ENCODE data around the gene STXBP5. TPM values are rescaled to one million over a fixed set of nuclear protein-coding genes. Genes with fewer than 3 reads are reported as not detected.
A peak's percentile ranks its signal among the peaks of the same experiment; 100 is the strongest.

Gene STXBP5
- total and polyA plus RNA-seq, 2 experiments from 2014 or later: 4.9 to 49.9 TPM

DNA sequence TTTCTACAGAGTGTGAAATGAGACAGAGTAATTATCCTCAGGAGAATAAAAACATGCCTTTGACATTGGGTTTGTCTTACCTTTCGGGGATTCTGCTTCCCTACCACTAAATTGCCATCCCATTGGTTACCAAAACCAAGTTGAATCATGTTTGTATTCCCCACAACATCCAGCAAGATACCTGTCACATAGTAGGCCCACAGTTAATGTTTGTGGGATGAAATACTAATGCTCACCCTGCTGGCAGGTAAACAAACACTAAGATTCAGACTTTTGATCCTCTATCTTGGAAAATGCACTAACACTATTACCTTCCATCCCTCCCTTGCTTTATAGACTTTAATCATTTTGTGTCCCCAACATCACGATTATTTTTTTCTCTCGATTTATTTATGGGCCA, 8.2 kb upstream of the STXBP5 start:
- Histone ChIP-seq H2AFZ (no peak overlapping the region), H3K4me3 (no peak overlapping the region), H3K4me1 (ENCODE audit: insufficient read depth) (peaks cover 18% of the 10 kb centered on the region), H3K27me3 (replicated peaks; ENCODE audit: insufficient read depth) (no peaks in the 10 kb centered on the region), H3K9ac (no peak overlapping the region), H3K36me3 (ENCODE audit: low read depth) (no peaks in the 10 kb centered on the region), H3K27ac (no peak overlapping the region; the same call in 1 of the 2 replicates), H3K79me2 (ENCODE audit: insufficient read depth) (no peaks in the 10 kb centered on the region), H3K4me2 (ENCODE audit: unreplicated experiment) (no peak overlapping the region), H3K9me2 (ENCODE audit: insufficient read depth) (no peaks in the 10 kb centered on the region), H4K20me1 (ENCODE audit: insufficient read depth) (no peaks in the 10 kb centered on the region), H3F3A (ENCODE audit: insufficient read depth) (peaks cover 23% of the 10 kb centered on the region), H3K9me3 (ENCODE audit: low read depth) (no peaks in the 10 kb centered on the region)
- no peak for TF ChIP-seq EZH2 (IDR thresholded peaks at IDR 0.05; ENCODE audit: insufficient read depth, poor library complexity, severe bottlenecking)
- TF ChIP-seq EZH2phosphoT487 (IDR thresholded peaks at IDR 0.05; ENCODE audit: insufficient read depth, low read depth): no peak
- 87 to 89% methylated on average over 3 of the region's 3 CpGs for WGBS, 2 experiments (ENCODE audit: low coverage in 1 of 2, low lambda C conversion rate in 2 of 2, missing lambda C conversion rate in 2 of 2)
- in situ Hi-C loops (cut with MboI): no loop called here
- no peak for DNase-seq

DNA sequence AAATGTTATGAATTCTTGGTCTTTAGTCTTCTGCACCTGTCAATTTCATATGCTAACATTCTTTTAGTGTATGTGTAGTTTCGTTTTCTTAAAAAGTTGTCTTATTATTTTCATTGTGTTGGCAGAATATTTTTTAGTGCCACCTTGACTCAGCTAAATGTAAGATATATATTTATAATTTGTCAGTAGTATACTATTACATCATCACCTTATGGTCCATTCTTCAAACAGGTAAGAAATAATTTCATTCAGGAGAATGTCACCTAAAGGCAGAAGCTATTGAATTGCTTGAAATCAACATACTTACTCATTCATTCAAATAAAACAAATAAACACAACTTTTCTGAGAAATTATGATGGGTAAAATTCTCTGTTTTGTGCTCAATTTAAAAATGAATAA, 3.5 kb upstream of the STXBP5 start:
- H3K27me3 ChIP-seq (replicated peaks; ENCODE audit: insufficient read depth): no peaks in the 10 kb centered on the region

DNA sequence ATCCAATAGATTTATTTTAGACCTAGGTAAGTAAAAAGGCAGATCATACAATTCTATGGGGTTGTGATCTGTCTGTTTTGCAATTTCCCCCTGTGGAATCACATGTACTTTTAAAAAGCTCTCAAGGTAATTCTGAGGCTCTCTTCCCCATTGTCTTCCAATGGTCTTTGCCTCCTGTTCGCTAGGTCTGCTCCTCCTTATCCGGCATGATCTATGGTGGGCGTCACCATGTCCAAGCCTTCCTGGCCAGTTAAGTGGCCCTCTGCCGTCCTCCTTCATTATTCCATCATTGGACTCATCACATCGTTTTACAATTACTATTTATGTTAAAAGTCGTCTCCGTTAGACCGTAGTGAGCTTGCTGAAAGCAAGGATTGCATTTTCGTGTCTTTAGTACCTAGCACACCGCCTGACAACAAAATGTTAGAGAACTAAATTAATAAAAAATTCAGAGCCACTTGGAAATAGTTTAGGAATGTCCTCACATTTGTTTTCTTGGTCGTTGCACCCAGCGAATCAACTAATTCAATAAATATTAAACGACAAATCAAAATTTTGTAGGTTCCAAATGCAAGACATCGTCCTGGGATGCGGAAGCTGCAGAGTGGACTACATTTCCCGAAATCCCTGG, 2.2 kb upstream of the STXBP5 start:
- Histone ChIP-seq H3K79me2 (ENCODE audit: insufficient read depth) (peaks cover 29% of the 10 kb centered on the region), H3K9me2 (ENCODE audit: insufficient read depth) (no peaks in the 10 kb centered on the region), H3K27me3 (replicated peaks; ENCODE audit: insufficient read depth) (no peaks in the 10 kb centered on the region), H3K9ac (no peak overlapping the region), H3F3A (ENCODE audit: insufficient read depth) (peaks cover 5% of the 10 kb centered on the region; the same call in 1 of the 2 replicates), H3K4me1 (ENCODE audit: insufficient read depth) (peaks cover 10% of the 10 kb centered on the region; the same call in 1 of the 2 replicates), H3K4me2 (ENCODE audit: unreplicated experiment) (peak overlapping the region; percentile 93), H3K4me3 (peak overlapping the region; percentile 99), H2AFZ (peak overlapping the region; percentile 96), H3K9me3 (ENCODE audit: low read depth) (no peaks in the 10 kb centered on the region), H3K27ac (no peak overlapping the region; the same call in 1 of the 2 replicates), H4K20me1 (ENCODE audit: insufficient read depth) (no peaks in the 10 kb centered on the region), H3K36me3 (ENCODE audit: low read depth) (no peaks in the 10 kb centered on the region)
- TF ChIP-seq EZH2 (IDR thresholded peaks at IDR 0.05; ENCODE audit: insufficient read depth, poor library complexity, severe bottlenecking) (no peak), EZH2phosphoT487 (IDR thresholded peaks at IDR 0.05; ENCODE audit: insufficient read depth, low read depth) (no peak)
- WGBS, 2 experiments (ENCODE audit: low coverage in 1 of 2, low lambda C conversion rate in 2 of 2, missing lambda C conversion rate in 2 of 2): 22 to 24% methylated on average over 16 of the region's 16 CpGs
- DNase-seq: peak; percentile 22
- in situ Hi-C loops (cut with MboI): no loop called here

More for the DNA sequence above, 3.5 kb upstream of the STXBP5 start:
- TF ChIP-seq EZH2phosphoT487 (IDR thresholded peaks at IDR 0.05; ENCODE audit: insufficient read depth, low read depth) (no peak), EZH2 (IDR thresholded peaks at IDR 0.05; ENCODE audit: insufficient read depth, poor library complexity, severe bottlenecking) (no peak)
- Histone ChIP-seq H3K9ac (no peak overlapping the region), H3K9me2 (ENCODE audit: insufficient read depth) (no peaks in the 10 kb centered on the region), H3K9me3 (ENCODE audit: low read depth) (no peaks in the 10 kb centered on the region), H3K4me3 (no peak overlapping the region), H3K79me2 (ENCODE audit: insufficient read depth) (peaks cover 16% of the 10 kb centered on the region), H4K20me1 (ENCODE audit: insufficient read depth) (no peaks in the 10 kb centered on the region), H3K4me2 (ENCODE audit: unreplicated experiment) (no peak overlapping the region), H3F3A (ENCODE audit: insufficient read depth) (peaks cover 6% of the 10 kb centered on the region), H3K27ac (no peak overlapping the region), H3K36me3 (ENCODE audit: low read depth) (no peaks in the 10 kb centered on the region), H2AFZ (no peak overlapping the region), H3K4me1 (ENCODE audit: insufficient read depth) (no peaks in the 10 kb centered on the region)
- no peak for DNase-seq
- in situ Hi-C loops (cut with MboI): no loop called here
- WGBS, 2 experiments (ENCODE audit: low coverage in 1 of 2, low lambda C conversion rate in 2 of 2, missing lambda C conversion rate in 2 of 2): 60 to 61% methylated on average over 1 of the region's 1 CpG

DNA sequence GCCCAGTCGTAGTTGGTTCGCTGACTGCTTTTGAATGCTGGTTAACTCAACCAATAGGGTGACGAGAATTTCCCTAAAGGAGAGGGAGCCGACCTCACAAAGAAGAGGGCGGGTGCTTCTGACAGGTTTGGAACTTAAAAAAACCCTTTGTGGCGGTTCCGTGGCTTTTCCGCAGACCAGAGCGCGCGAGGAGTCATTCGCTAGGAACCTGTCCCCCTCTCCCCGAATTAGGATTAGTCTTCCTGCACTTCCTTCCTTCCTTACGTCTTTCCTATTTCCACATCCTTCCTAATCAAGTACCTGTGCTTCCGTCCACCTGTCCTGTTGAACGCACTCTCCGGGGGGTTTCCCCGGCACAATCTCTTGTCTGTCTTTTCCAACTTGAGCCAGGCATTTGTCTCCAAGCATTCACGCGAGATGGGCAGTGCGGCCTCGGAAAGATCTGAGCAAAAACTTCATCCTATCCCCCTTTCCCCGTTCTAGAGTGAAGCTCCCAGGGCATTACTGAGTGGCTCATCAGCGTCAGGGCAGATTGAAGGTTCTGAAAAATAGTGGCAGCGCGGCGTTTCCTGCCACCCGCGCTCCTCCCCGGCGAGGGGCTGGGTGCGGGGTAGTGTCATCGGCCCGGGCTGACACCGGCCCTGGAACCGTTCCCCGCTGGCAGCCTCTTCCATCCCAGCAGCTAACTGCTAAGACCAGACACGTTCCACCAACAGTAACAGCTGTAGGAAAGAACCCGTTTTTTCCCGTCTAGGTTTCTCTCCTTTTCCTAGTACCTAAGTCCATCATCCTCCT, 1.5 kb upstream of the STXBP5 start:
- no peaks in the 10 kb centered on the region for H3K36me3 ChIP-seq (ENCODE audit: low read depth)
- peak overlapping the region; percentile 93 for H3K4me2 ChIP-seq (ENCODE audit: unreplicated experiment)
- 1 to 2% methylated on average over 40 of the region's 40 CpGs for WGBS, 2 experiments (ENCODE audit: low coverage in 1 of 2, low lambda C conversion rate in 2 of 2, missing lambda C conversion rate in 2 of 2)
- H3K9me2 ChIP-seq (ENCODE audit: insufficient read depth): no peaks in the 10 kb centered on the region
- TF ChIP-seq EZH2phosphoT487 (IDR thresholded peaks at IDR 0.05; ENCODE audit: insufficient read depth, low read depth): no peak
- TF ChIP-seq EZH2 (IDR thresholded peaks at IDR 0.05; ENCODE audit: insufficient read depth, poor library complexity, severe bottlenecking): no peak
- H2AFZ ChIP-seq: peak overlapping the region; percentile 96
- H3K79me2 ChIP-seq (ENCODE audit: insufficient read depth): peaks cover 36% of the 10 kb centered on the region
- H4K20me1 ChIP-seq (ENCODE audit: insufficient read depth): no peaks in the 10 kb centered on the region
- no peaks in the 10 kb centered on the region for H3K9me3 ChIP-seq (ENCODE audit: low read depth)
- H3K4me1 ChIP-seq (ENCODE audit: insufficient read depth): peaks cover 17% of the 10 kb centered on the region
- in situ Hi-C loops (cut with MboI): no loop called here
- H3F3A ChIP-seq (ENCODE audit: insufficient read depth): peaks cover 5% of the 10 kb centered on the region; the same call in 1 of the 2 replicates
- H3K27ac ChIP-seq: peak overlapping the region; percentile 79
- DNase-seq: peak; percentile 98
- H3K9ac ChIP-seq: peak overlapping the region; percentile 95
- no peaks in the 10 kb centered on the region for H3K27me3 ChIP-seq (replicated peaks; ENCODE audit: insufficient read depth)
- H3K4me3 ChIP-seq: peak overlapping the region; percentile 99

Data from GM23248 (cell line).